ENCODE data around the gene BBS12.

BBS12 gene

DNA sequence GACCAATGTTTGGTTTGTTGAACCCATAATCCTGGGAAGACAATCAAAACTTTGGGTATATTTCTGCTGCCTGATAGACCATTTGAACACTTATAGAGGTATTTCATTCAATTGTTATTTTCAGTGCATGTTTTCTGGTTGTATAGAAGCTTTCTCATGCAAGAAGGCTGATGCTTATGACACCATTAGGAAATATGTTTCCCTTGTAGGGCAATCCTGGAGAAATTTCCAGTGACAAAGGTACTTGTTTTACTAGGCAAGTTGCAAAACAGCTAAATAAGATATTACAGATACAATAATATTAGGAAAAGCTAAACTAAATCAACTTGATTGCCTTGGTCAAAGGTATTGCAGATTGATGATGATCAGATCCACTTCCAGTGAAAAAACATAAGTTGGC is 61.3 kb downstream of the BBS12 start:
- TF ChIP-seq, protein P1, sequence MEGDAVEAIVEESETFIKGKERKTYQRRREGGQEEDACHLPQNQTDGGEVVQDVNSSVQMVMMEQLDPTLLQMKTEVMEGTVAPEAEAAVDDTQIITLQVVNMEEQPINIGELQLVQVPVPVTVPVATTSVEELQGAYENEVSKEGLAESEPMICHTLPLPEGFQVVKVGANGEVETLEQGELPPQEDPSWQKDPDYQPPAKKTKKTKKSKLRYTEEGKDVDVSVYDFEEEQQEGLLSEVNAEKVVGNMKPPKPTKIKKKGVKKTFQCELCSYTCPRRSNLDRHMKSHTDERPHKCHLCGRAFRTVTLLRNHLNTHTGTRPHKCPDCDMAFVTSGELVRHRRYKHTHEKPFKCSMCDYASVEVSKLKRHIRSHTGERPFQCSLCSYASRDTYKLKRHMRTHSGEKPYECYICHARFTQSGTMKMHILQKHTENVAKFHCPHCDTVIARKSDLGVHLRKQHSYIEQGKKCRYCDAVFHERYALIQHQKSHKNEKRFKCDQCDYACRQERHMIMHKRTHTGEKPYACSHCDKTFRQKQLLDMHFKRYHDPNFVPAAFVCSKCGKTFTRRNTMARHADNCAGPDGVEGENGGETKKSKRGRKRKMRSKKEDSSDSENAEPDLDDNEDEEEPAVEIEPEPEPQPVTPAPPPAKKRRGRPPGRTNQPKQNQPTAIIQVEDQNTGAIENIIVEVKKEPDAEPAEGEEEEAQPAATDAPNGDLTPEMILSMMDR (IDR thresholded peaks at IDR 0.05; ENCODE audit: control extremely low read depth, extremely low read depth, low read depth, missing control alignments): no peak
- ChIA-PET POLR2A (no interaction called here), CTCF (interaction anchor here (1.6 kb wide), 1 partner anchor 34 kb away, joined by 3 read pairs; no protein-coding TSS in a partner anchor)
- DNase-seq (ENCODE audit: extremely low spot score): no peak

Data from GM10248 (cell line).